ENCODE measurements around the gene CYBC1. TPM values are rescaled to one million over a fixed set of nuclear protein-coding genes. Genes with fewer than 3 reads are reported as not detected.
A peak's percentile ranks its signal among the peaks of the same experiment; 100 is the strongest.

The CYBC1 gene
- total RNA-seq, 1 donor from 2014 or later: 253 TPM

DNA sequence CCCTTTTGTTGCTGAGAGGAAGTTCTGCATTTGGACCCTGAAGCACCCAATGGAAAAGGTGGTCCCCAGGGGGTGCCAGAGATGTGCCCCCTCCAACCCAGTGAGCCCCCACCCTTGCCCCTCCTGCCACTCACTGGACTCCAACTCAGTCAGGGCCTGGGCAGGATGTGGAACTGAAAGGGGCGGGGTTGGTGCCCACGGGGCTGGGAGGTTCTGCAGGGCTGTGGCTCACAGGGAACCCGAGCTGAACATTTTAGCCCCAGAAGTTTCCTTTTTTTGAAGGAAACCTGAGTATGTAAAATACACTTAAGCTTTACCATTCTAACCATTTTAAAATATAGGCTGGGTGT, 16.4 kb downstream of the CYBC1 start:
- no peak for DNase-seq (ENCODE audit: low spot score)
- intact Hi-C loops (cut with micrococcal nuclease): no loop called here
- no peak overlapping the region for H3K4me3 Mint-ChIP-seq
- H3K27me3 Mint-ChIP-seq (ENCODE audit: insufficient read depth): no peaks in the 10 kb centered on the region
- H3K27ac Mint-ChIP-seq: no peak overlapping the region
- no peaks in the 10 kb centered on the region for H3K9me3 Mint-ChIP-seq
- peaks cover 15% of the 10 kb centered on the region for H3K36me3 Mint-ChIP-seq (ENCODE audit: low read depth)
- peaks cover 16% of the 10 kb centered on the region for H3K4me1 Mint-ChIP-seq (ENCODE audit: low read depth)

GRCh38 chr17:82433560-82434215, 16.9 kb downstream of the CYBC1 start:
- H3K9me3 Mint-ChIP-seq: no peaks in the 10 kb centered on the region
- H3K4me1 Mint-ChIP-seq (ENCODE audit: low read depth): peaks cover 17% of the 10 kb centered on the region
- H3K27ac Mint-ChIP-seq: no peak overlapping the region
- H3K4me3 Mint-ChIP-seq: no peak overlapping the region
- intact Hi-C loops (cut with micrococcal nuclease): no loop called here
- H3K27me3 Mint-ChIP-seq (ENCODE audit: insufficient read depth): no peaks in the 10 kb centered on the region
- H3K36me3 Mint-ChIP-seq (ENCODE audit: low read depth): peaks cover 15% of the 10 kb centered on the region
- DNase-seq (ENCODE audit: low spot score): no peak

- Mint-ChIP-seq H3K27me3 (ENCODE audit: insufficient read depth) (no peaks in the 10 kb centered on the region), H3K27ac (no peak overlapping the region), H3K4me3 (no peak overlapping the region), H3K36me3 (ENCODE audit: low read depth) (peaks cover 16% of the 10 kb centered on the region), H3K4me1 (ENCODE audit: low read depth) (peaks cover 17% of the 10 kb centered on the region), H3K9me3 (no peaks in the 10 kb centered on the region)
- intact Hi-C loops (cut with micrococcal nuclease): no loop called here
- DNase-seq (ENCODE audit: low spot score): no peak
These were observed 18.5 kb downstream of the CYBC1 start for GRCh38 chr17:82432017-82432416.

GRCh38 chr17:82429824-82430223, 20.7 kb downstream of the CYBC1 start:
- Mint-ChIP-seq H3K27me3 (ENCODE audit: insufficient read depth) (no peaks in the 10 kb centered on the region), H3K9me3 (no peaks in the 10 kb centered on the region), H3K4me3 (no peak overlapping the region), H3K36me3 (ENCODE audit: low read depth) (peaks cover 16% of the 10 kb centered on the region), H3K27ac (peak overlapping the region; percentile 40), H3K4me1 (ENCODE audit: low read depth) (peaks cover 17% of the 10 kb centered on the region)
- intact Hi-C loops (cut with micrococcal nuclease): no loop called here
- DNase-seq (ENCODE audit: low spot score): no peak

DNA sequence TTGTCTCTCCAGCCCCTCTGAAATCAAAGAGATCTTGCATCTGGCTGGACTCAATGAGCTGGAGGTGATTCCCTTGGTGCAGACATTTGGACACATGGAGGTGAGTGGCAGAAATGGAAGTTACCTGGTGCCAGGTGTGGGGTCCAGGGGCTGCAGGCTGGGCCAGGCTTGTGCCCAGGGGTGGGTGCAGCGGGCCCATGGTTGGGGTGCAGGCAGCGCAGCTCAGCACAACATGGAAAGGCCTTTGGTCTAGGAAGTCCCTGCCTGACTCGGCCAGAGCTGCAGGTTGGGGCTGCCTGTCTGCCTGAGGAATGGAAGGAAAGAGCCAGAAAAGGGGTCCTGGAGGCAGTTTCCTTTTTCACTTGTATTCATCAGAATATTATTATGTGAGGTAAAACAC, 22.0 kb downstream of the CYBC1 start:
- DNase-seq (ENCODE audit: low spot score): no peak
- Mint-ChIP-seq H3K4me1 (ENCODE audit: low read depth) (peaks cover 18% of the 10 kb centered on the region), H3K9me3 (no peaks in the 10 kb centered on the region), H3K4me3 (no peak overlapping the region), H3K36me3 (ENCODE audit: low read depth) (peaks cover 18% of the 10 kb centered on the region), H3K27ac (no peak overlapping the region), H3K27me3 (ENCODE audit: insufficient read depth) (no peaks in the 10 kb centered on the region)
- intact Hi-C loops (cut with micrococcal nuclease): no loop called here

DNA sequence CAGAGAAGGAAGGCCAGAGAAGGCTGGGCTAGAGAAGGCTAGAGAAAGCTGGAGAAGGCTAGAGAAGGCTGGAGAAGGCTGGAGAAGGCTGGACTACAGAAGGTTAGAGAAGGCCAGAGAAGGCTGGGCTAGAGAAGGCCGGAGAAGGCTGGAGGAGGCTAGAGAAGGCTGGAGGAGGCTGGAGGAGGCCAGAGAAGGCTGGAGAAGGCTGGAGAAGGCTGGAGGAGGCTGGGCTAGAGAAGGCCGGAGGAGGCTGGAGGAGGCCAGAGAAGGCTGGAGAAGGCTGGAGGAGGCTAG, 25.7 kb downstream of the CYBC1 start:
- peaks cover 18% of the 10 kb centered on the region for H3K4me1 Mint-ChIP-seq (ENCODE audit: low read depth)
- peaks cover 36% of the 10 kb centered on the region for H3K36me3 Mint-ChIP-seq (ENCODE audit: low read depth)
- H3K27ac Mint-ChIP-seq: peak overlapping the region; percentile 25

DNA sequence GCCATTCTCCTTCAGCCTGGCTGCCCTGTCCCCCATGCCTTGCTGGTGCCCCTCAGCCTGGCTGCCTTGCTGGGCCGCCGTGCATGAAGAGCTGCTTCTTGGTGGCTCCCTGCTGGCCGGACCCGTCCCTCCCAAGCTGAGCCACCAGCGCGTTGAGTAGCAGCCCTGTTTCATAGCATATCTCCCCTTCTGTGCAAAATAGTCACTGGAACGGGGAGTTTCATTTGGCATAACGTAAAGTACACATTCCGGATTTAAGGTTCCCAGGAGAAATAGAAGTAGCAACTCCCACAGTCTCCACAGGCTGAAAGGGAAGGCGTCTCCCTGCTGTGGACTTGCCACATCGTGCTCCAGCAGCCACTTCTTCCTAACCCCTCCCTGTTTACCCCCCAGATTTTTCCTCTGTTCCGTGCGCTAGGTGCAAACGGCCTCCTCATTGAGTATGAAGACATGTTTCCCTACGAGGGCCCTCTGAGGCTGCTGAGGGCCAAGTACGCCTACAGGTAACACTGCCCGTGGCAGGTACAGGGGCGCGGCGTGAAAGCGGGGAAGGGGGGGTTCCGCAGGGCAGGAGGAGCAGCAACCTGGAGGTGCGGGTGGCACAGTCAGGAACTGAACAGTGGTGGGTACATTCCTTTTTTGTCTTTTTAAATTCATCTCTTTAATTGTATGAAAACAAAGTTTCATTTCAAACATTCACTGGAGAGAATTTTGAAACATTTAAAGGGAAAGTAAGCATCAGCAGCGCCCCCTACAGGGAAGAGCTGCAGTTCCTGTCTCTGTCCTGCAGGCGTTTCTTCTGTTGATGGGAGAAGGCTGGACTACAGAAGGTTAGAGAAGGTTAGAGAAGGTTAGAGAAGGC, 26.3 kb downstream of the CYBC1 start:
- Mint-ChIP-seq H3K27ac (peak overlapping the region; percentile 25), H3K9me3 (no peaks in the 10 kb centered on the region), H3K4me3 (no peak overlapping the region), H3K4me1 (ENCODE audit: low read depth) (peaks cover 18% of the 10 kb centered on the region), H3K36me3 (ENCODE audit: low read depth) (peaks cover 33% of the 10 kb centered on the region), H3K27me3 (ENCODE audit: insufficient read depth) (no peaks in the 10 kb centered on the region)
- DNase-seq (ENCODE audit: low spot score): peak; percentile 36
- intact Hi-C loops (cut with micrococcal nuclease): no loop called here

More for the DNA sequence above, 25.7 kb downstream of the CYBC1 start:
- intact Hi-C loops (cut with micrococcal nuclease): no loop called here
- H3K4me3 Mint-ChIP-seq: no peak overlapping the region
- no peaks in the 10 kb centered on the region for H3K27me3 Mint-ChIP-seq (ENCODE audit: insufficient read depth)
- DNase-seq (ENCODE audit: low spot score): no peak
- no peaks in the 10 kb centered on the region for H3K9me3 Mint-ChIP-seq

DNA sequence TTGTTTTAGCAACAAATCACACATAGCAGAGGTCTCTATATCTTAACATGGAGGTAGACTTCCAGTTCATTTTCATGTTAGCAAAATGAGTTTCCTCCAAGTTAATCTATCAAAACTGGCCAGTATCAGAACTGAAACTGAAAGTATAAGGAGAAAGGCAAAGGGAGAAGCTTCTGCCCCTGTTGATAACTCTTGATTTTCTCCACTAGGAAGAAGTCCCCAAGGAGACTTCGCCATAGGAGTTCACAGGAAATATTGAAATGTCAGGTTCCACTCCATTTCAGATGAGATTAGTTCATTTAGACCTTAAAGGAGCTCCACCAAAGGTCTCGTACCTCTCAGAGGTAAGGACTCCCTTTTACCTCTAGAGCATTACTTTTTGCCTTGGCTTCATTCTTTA, 31.0 kb downstream of the CYBC1 start:
- no peak for DNase-seq (ENCODE audit: low spot score)
- no peaks in the 10 kb centered on the region for H3K9me3 Mint-ChIP-seq
- intact Hi-C loops (cut with micrococcal nuclease): loop anchor here (1.0 to 5.0 kb wide), 4 partner anchors 39 to 229 kb away; partner anchors contain the start of genes NARF, SLC16A3 and WDR45B
- peak overlapping the region; percentile 61 for H3K27ac Mint-ChIP-seq
- peak overlapping the region; percentile 82 for H3K4me3 Mint-ChIP-seq
- peaks cover 29% of the 10 kb centered on the region for H3K36me3 Mint-ChIP-seq (ENCODE audit: low read depth)
- H3K4me1 Mint-ChIP-seq (ENCODE audit: low read depth): peaks cover 22% of the 10 kb centered on the region
- H3K27me3 Mint-ChIP-seq (ENCODE audit: insufficient read depth): no peaks in the 10 kb centered on the region

DNA sequence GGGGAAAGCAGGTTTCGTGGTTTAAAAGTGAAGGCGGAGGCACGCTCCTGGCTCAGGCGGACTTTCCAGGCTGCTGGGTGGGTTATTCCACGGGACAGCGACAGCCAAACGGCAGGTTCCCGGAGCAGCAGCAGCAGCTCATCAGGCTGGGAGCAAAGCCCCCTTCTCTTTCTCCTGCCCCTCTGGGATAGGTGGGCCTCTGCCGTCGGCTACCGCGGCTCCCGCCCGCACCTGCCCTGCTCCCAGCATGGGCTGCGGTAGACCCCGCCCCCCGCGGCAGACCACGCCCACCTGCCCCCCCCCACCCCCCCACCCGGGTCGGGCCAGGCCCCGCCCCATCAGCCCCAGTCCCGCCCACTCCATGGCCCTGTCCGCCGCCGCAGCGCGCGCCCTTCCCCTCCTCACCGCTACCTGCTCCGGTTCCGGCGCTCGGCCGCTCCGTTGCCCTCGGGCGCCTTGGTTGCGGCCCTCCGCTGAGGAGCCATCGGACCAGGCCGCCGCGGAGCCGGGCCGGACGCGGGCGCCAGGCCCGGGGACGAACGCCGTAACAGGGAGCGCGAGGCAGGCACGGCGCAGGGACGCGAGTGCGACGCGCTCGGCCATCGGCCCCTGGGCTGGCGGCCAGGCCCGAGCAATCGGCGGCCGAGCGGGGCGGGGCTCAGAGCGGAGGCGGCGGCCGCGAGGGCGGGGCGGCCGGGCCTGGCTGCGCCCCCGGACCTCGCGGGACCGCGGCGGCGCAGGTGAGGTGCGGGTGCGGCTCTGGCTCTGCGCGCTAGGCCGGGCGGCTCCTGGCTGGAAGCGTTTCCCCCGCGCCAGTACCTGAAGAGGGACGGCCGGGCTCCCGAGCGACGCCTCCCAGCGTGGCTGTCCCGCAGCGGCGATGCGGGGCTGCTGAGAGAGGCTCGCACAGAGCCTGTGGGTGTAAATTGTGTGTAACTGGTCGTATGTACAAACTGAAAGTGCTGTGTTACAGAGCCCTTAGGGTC, 32.3 kb downstream of the CYBC1 start, which contains the start of the genes HEXD and OGFOD3:
Gene HEXD, plus strand, starts transcription at position 347 of the 986 bp plus-strand sequence. CDS start 1,453 bp downstream, outside the sequence.
Gene OGFOD3, minus strand, starts transcription at position 586 of the 986 bp plus-strand sequence. Its CDS starts 101 bp downstream, at position 485.
- Mint-ChIP-seq H3K4me1 (ENCODE audit: low read depth) (peaks cover 24% of the 10 kb centered on the region), H3K27me3 (ENCODE audit: insufficient read depth) (no peaks in the 10 kb centered on the region), H3K36me3 (ENCODE audit: low read depth) (peaks cover 29% of the 10 kb centered on the region)

GRCh38 chr17:82416771-82417170, 33.8 kb downstream of the CYBC1 start:
- H3K36me3 Mint-ChIP-seq (ENCODE audit: low read depth): peaks cover 26% of the 10 kb centered on the region
- no peak for DNase-seq (ENCODE audit: low spot score)
- intact Hi-C loops (cut with micrococcal nuclease): loop anchor here (5.0 kb wide), 1 partner anchor 136 kb away; no protein-coding TSS in a partner anchor
- peaks cover 24% of the 10 kb centered on the region for H3K4me1 Mint-ChIP-seq (ENCODE audit: low read depth)
- no peak overlapping the region for H3K4me3 Mint-ChIP-seq
- H3K9me3 Mint-ChIP-seq: no peaks in the 10 kb centered on the region
- no peaks in the 10 kb centered on the region for H3K27me3 Mint-ChIP-seq (ENCODE audit: insufficient read depth)
- no peak overlapping the region for H3K27ac Mint-ChIP-seq

More for the DNA sequence above, 32.3 kb downstream of the CYBC1 start, which contains the start of the genes HEXD and OGFOD3:
- intact Hi-C loops (cut with micrococcal nuclease): loop anchor here (1.0 to 5.0 kb wide), 7 partner anchors 32 to 381 kb away; partner anchors contain the start of genes CSNK1D, CYBC1, DCXR and NARF
- Mint-ChIP-seq H3K9me3 (no peaks in the 10 kb centered on the region), H3K27ac (peak within 1 kb of the TSS; percentile 61), H3K4me3 (peak within 1 kb of the TSS; percentile 82)
- DNase-seq (ENCODE audit: low spot score): peak; percentile 85

DNA sequence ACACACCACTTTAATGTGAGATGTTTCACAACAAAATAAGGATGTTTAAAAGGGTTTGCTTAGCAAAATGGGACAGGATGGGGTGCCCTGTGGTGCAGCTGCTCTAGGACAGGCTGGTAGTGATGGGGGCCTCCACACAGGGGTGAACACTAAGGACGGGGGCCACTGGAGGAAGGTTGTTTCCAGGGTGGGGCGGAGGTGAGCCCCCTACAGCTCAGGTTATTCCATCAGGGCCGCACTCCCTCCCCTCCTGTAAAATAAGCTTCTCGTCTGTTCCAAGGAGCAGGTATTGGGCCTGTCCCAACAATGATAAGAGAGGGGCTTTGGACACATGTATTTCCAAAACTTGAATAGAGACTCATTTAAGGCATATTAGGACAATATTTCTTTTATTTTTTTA, 34.3 kb downstream of the CYBC1 start:
- H3K4me3 Mint-ChIP-seq: no peak overlapping the region
- no peaks in the 10 kb centered on the region for H3K27me3 Mint-ChIP-seq (ENCODE audit: insufficient read depth)
- intact Hi-C loops (cut with micrococcal nuclease): loop anchor here (5.0 kb wide), 1 partner anchor 136 kb away; no protein-coding TSS in a partner anchor
- H3K27ac Mint-ChIP-seq: no peak overlapping the region
- peaks cover 23% of the 10 kb centered on the region for H3K36me3 Mint-ChIP-seq (ENCODE audit: low read depth)
- DNase-seq (ENCODE audit: low spot score): no peak
- H3K9me3 Mint-ChIP-seq: no peaks in the 10 kb centered on the region
- H3K4me1 Mint-ChIP-seq (ENCODE audit: low read depth): peaks cover 24% of the 10 kb centered on the region

DNA sequence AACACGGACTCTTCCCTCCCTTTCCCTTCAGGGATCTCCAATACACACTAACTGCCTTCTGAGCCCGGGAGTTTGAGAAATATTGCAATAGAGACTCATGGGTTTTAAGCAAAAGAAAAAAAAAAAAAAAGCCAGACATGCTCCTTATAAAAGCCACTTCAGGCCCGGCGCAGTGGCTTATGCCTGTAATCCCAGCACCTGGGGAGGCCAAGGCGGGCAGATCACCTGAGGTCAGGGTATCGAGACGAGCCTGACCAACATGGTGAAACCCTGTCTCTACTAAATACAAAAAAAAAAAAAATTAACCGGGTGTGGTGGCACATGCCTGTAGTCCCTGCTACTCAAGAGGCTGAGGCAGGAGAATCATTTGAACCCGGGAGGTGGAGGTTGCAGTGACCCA, 34.8 kb downstream of the CYBC1 start:
- intact Hi-C loops (cut with micrococcal nuclease): loop anchor here (5.0 kb wide), 1 partner anchor 137 kb away; no protein-coding TSS in a partner anchor
- no peak for DNase-seq (ENCODE audit: low spot score)
- H3K4me3 Mint-ChIP-seq: no peak overlapping the region
- H3K36me3 Mint-ChIP-seq (ENCODE audit: low read depth): peaks cover 18% of the 10 kb centered on the region
- H3K9me3 Mint-ChIP-seq: no peaks in the 10 kb centered on the region
- no peak overlapping the region for H3K27ac Mint-ChIP-seq
- peaks cover 24% of the 10 kb centered on the region for H3K4me1 Mint-ChIP-seq (ENCODE audit: low read depth)
- no peaks in the 10 kb centered on the region for H3K27me3 Mint-ChIP-seq (ENCODE audit: insufficient read depth)
